Fibroblast of villous mesenchyme (primary cell): ENCODE results near the gene SP6. TPM values are rescaled to one million over a fixed set of nuclear protein-coding genes. Genes with fewer than 3 reads are reported as not detected.
A peak's percentile ranks its signal among the peaks of the same experiment; 100 is the strongest.

Experiments used
- DNase-seq: peaks from one replicate; pipeline ENCODE4 v3.0.0-alpha.2; 2010; ENCODE audit warnings: low read depth
- H3K4me3 ChIP-seq: 2 replicates; pipeline ENCODE4 v1.5.1; 2011; ENCODE audit warnings: low read depth, mild to moderate bottlenecking, low read length
- CTCF ChIP-seq: IDR thresholded peaks from 2 replicates; pipeline ENCODE4 v1.5.1; 2012; ENCODE audit warnings: low read depth, mild to moderate bottlenecking, low read length; ENCODE audit not compliant: insufficient read depth
- total RNA-seq: library from RNA; depleted of rRNA; stranded (reverse); fragments of >200 nt; gene quantifications from 2 replicates; pipeline ENCODE4 v1.2.3, GENCODE V29; 2012

Gene SP6
- total RNA-seq, 1 donor, result under 0.01 TPM

DNA sequence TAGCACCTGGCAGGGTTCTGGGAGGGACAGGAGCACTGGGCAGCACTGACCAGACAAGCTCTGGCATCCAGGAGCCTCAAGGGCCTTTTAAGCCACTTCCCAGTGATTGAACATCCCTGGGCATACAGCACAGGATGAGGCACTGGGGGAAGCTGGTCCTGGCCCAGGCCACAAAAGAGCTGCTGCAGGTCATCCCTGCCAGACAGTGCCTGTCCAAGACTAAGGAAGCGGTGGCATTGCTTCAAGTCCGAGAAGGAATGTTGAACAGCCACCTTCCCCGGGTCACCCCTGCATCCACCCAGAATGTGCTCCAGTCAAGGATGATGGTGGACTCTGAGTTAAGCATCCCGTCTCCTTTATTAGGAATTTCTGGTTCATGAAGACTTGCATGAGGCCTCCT is 28.2 kb downstream of the SP6 start:
- TF ChIP-seq CTCF, result no peak
- no peak for DNase-seq
- H3K4me3 ChIP-seq, result no peak overlapping the region

GRCh38 chr17:47821424-47822391 is 29.3 kb downstream of the SP6 start, which contains the start of gene OSBPL7:
Gene OSBPL7 (minus strand): TSS chr17:47821794. CDS start chr17:47820278, 1,516 bp downstream.
- TF ChIP-seq CTCF, result peak; percentile 8

GRCh38 chr17:47821031-47821423 is 29.9 kb downstream of the SP6 start:
- no peak for TF ChIP-seq CTCF
- peak overlapping the region; percentile 72 for H3K4me3 ChIP-seq
- DNase-seq, result no peak

More at GRCh38 chr17:47821424-47822391, 29.3 kb downstream of the SP6 start, which contains the start of gene OSBPL7:
- peak within 1 kb of the TSS; percentile 72 for H3K4me3 ChIP-seq
- peak; percentile 83 for DNase-seq

GRCh38 chr17:47820033-47820789 is 30.8 kb downstream of the SP6 start:
- peak overlapping the region; percentile 72 for H3K4me3 ChIP-seq
- no peak for DNase-seq
- TF ChIP-seq CTCF, result no peak

- no peak for DNase-seq
- TF ChIP-seq CTCF, result no peak
- no peak overlapping the region for H3K4me3 ChIP-seq
Observed at GRCh38 chr17:47819475-47819874, 31.5 kb downstream of the SP6 start.

GRCh38 chr17:47818002-47818695 is 32.8 kb downstream of the SP6 start:
- DNase-seq, result no peak
- no peak overlapping the region for H3K4me3 ChIP-seq
- no peak for TF ChIP-seq CTCF
